K562 (cell line): ENCODE results near the gene BTNL8.
"Not testable (repeated sequence)": the region's sequence is repeated elsewhere in the genome, so short reads cannot be mapped to it uniquely, and the experiment has no call there.

ENCODE experiments used
- CREBBP ChIP-seq: IDR thresholded peaks from one replicate; pipeline ENCODE4 v1.6.1; 2012; ENCODE audit warnings: low read depth, mild to moderate bottlenecking, control low read depth, inconsistent platforms, low read length
- CTCF ChIP-seq, 3 experiments: IDR thresholded peaks in 2 of 3; conservative IDR thresholded peaks in 1 of 3; 2 replicates each; pipeline ENCODE4 v1.5.1; 2011 to 2012; ENCODE audit warnings: low read length in 3 of 3, mild to moderate bottlenecking in 3 of 3, control low read depth in 2 of 3, improper control_type of control experiment in 1 of 3, inconsistent platforms in 1 of 3, low read depth in 1 of 3, mixed read lengths in 1 of 3, moderate library complexity in 1 of 3; ENCODE audit not compliant: insufficient read depth in 2 of 3
- FIP1L1 ChIP-seq: fragments of 200-400 bp; formaldehyde crosslinking; IDR thresholded peaks from 2 replicates; pipeline ENCODE4 v1.6.1; 2018; ENCODE audit warnings: mild to moderate bottlenecking, low read depth, low read length; ENCODE audit not compliant: poor library complexity, severe bottlenecking
- GABPA ChIP-seq: fragments of 200-800 bp; sonication (Bioruptor generic); conservative IDR thresholded peaks from 2 replicates; pipeline ENCODE4 v1.6.1; 2016; ENCODE audit warnings: low read depth, missing genetic modification characterization, missing compliant biosample characterization
- TAF9B ChIP-seq: fragments of 450-650 bp; IDR thresholded peaks from 2 replicates; pipeline ENCODE4 v1.6.1; 2018; ENCODE audit warnings: mild to moderate bottlenecking; ENCODE audit not compliant: partially characterized antibody
- TOE1 ChIP-seq, 2 experiments: fragments of 450-650 bp in 1 of 2; sonication (generic) in 1 of 2; formaldehyde crosslinking in 1 of 2; IDR thresholded peaks; 2 replicates each; pipeline versions ENCODE4 v1.7.1 to v1.8.0; 2016 to 2022; ENCODE audit warnings: borderline replicate concordance in 2 of 2, mild to moderate bottlenecking in 2 of 2, antibody characterized with exemption in 1 of 2, inconsistent platforms in 1 of 2, low read depth in 1 of 2, missing genetic modification reagents in 1 of 2, moderate library complexity in 1 of 2

DNA sequence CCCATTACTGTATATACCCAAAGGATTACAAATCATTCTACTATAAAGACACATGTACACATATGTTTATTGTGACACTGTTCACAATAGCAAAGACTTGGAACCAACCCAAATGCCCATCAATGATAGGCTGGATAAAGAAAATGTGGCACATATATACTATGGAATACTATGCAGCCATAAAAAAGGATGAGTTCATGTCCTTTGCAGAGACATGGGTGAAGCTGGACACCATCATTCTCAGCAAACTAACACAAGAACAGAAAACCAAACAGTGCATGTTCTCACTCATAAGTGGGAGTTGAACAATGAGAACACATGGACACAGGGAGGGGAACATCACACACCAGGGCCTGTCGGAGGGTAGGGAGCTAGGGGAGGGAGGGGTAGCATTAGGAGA, 3.6 kb upstream of the BTNL8 start:
- TF ChIP-seq TAF9B; CTCF (IDR thresholded peaks at IDR 0.05 in 2 of 3, conservative IDR thresholded peaks at IDR 0.05 in 1 of 3; ENCODE audit: insufficient read depth in 2 of 3, low read depth in 1 of 3, low read length in 3 of 3); TOE1 (IDR thresholded peaks at IDR 0.05; ENCODE audit: borderline replicate concordance); TOE1 (CRISPR knock-in tag; IDR thresholded peaks at IDR 0.05; ENCODE audit: borderline replicate concordance, low read depth); CREBBP; GABPA (tag); FIP1L1: not testable (repeated sequence)
